OCI-LY1 (cell line): Measurements from ENCODE around the gene LNPEP.

ENCODE experiments used
- EZH2 ChIP-seq: fragments of 200-600 bp; sonication (generic), shearing (Covaris generic); IDR thresholded peaks from 2 replicates; pipeline ENCODE4 v1.8.0; 2017; ENCODE audit warnings: borderline replicate concordance, mixed run types, mild to moderate bottlenecking, antibody characterized with exemption, low read length, moderate library complexity, mixed read lengths
- TF ChIP-seq, protein P1 (sequence below): fragments of 200-600 bp; sonication (generic), shearing (Covaris generic); IDR thresholded peaks from 2 replicates; pipeline ENCODE4 v1.5.1; 2017; ENCODE audit warnings: mild to moderate bottlenecking, antibody characterized with exemption, low read length, moderate library complexity, mixed read lengths

DNA sequence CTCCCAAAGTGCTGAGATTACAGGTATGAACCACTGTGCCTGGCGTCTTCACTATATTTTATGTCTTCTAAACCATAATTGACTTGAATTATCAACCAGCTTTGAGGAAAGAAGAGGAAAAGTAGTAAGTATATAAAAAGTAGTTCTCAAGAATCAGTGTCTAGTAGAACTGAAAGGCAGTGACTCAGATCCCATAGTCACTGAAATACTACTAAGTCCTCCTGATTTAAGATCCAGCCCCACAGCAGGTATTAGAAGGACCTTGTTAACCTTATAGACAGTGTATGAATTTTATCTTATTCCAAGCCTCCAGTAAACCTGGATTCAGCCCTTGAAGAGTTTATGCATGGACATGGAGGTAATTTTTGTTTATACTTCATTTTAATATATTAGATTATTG is 31.5 kb downstream of the LNPEP start:
- TF ChIP-seq, protein P1, sequence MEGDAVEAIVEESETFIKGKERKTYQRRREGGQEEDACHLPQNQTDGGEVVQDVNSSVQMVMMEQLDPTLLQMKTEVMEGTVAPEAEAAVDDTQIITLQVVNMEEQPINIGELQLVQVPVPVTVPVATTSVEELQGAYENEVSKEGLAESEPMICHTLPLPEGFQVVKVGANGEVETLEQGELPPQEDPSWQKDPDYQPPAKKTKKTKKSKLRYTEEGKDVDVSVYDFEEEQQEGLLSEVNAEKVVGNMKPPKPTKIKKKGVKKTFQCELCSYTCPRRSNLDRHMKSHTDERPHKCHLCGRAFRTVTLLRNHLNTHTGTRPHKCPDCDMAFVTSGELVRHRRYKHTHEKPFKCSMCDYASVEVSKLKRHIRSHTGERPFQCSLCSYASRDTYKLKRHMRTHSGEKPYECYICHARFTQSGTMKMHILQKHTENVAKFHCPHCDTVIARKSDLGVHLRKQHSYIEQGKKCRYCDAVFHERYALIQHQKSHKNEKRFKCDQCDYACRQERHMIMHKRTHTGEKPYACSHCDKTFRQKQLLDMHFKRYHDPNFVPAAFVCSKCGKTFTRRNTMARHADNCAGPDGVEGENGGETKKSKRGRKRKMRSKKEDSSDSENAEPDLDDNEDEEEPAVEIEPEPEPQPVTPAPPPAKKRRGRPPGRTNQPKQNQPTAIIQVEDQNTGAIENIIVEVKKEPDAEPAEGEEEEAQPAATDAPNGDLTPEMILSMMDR, result no peak
- no peak for TF ChIP-seq EZH2
